AG08395 (cell line): ENCODE data around the gene PAX9.

Source experiments
- DNase-seq: peaks from one replicate; pipeline ENCODE4 v3.0.0; 2012; ENCODE audit warnings: mixed read lengths, low spot score

The PAX9 gene

DNA sequence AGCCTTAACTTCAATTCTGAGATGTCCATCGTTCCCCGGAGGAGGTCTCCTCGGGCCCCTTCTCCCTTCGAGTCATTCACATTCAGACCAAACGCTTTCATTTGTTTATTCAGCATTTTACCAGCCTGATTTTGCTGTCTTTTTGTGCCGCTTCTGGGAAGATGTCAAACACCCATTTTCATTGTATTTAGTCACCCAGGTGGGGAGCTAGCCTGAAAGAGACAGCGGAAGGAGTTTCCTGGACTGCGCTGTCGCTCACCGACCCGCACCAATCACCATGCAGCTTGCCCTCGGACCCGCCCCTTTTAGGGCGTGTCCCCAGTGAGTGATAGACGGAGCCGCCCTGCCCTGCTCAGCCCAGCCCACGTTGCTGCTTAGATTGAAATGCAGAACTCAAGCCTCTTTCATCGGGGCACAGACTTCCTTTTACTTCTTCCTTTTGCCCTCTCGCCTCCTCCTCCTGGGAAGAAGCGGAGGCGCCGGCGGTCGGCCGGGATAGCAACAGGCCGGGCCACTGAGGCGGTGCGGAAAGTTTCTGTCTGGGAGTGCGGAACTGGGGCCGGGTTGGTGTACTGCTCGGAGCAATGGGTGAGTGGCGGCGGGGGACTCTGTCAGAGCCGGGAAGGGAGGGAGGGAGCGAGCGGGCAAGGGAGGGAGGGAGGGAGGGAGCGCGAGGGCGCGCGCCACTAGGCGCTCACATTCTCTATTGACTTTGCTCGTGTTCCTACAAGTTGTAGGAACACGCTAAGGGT, at the start of gene PAX9:
Gene PAX9 (plus strand): TSS at position 355 of the 752 bp plus-strand sequence. CDS start 230 bp downstream, at position 585.
- peak; percentile 94 for DNase-seq

- DNase-seq = no peak
Measured at GRCh38 chr14:36617824-36618223, 43.8 kb upstream of the PAX9 start.

GRCh38 chr14:36618641-36619040, 43.0 kb upstream of the PAX9 start:
- DNase-seq = no peak

- no peak for DNase-seq
Measured at GRCh38 chr14:36619131-36619530, 42.5 kb upstream of the PAX9 start.

GRCh38 chr14:36619853-36620252, 41.8 kb upstream of the PAX9 start:
- DNase-seq = no peak

GRCh38 chr14:36625014-36625413, 36.6 kb upstream of the PAX9 start:
- no peak for DNase-seq

- DNase-seq = no peak
Measured at GRCh38 chr14:36625436-36625835, 36.2 kb upstream of the PAX9 start.

DNA sequence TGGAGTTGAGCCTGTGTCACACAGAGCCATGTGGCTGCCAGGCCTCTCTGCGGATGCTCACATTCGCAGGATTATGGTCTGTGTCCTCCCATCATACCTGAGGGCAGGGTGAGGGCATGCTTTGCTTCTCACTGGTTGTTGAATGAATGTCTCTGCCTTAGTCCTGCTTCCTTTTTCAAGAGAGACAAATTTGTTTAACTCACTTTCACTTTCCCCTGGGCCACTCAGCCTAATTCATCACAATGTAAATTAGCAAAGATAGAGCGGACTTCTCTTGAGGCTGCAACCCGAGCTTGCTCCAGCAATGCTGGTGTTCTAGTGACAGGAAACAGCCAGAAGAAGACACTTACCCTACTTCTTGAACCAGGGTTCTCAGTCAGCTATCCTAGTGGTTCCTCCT, 35.5 kb upstream of the PAX9 start:
- no peak for DNase-seq

DNA sequence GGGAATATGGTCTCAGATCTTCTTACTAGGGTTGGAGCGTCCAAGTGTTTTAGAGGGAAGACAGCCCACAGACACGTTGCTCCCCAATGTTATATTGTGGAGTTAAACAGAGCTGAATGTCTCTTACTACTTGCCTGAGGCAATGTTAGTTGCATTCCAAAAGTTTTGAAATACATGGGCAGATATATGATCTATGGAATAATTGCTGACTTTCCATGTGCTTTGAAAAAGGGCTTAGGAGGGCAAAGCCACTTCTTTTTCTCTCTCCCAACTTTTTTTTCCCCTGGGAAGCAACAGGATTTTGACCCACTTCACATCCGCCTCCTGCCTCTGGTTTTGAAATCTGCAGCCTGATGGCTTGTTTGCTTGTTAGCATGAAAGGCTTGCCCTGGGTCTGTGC, 33.7 kb upstream of the PAX9 start:
- DNase-seq = no peak

- no peak for DNase-seq
Measured at GRCh38 chr14:36633580-36633979, 28.1 kb upstream of the PAX9 start.

DNA sequence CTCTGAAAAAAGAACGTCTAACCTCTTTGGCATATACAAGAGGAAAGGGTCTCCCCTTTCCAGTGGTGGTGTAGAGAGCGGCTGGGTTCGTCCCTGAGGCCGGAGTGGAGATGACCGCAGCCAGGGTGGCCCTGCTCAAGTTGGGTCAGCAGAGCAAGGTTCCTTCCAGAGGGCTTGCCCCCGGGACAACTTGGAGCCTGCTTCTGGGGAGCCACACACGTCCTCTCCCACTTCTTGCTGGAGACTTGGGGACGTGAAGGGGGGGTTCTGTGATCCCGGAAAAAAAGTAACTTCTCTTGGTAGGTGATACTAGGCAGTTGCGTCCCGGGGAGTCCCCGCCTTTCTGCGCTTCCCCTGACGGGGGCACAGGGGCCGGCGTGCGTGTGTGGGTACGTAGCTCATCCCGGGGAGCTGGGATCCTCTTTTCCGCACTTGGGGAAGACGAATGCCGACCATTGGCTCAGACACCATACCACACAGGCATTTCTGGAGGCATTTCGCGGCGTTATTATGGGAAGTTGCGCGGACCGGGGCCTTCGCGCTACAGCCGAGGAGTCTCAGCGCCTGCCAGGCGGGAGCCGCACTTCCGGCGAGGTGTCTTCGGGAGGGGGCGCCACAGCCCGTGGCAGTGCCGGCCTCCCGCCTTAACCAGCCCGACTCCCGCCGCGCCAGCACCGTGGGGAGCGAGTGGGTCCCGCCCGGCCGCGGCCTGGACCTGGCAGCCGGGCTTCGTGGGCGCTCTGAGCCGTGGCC, 14.8 kb upstream of the PAX9 start:
- peak; percentile 38 for DNase-seq

- no peak for DNase-seq
Measured at GRCh38 chr14:36647417-36647823, 14.2 kb upstream of the PAX9 start.

GRCh38 chr14:36647824-36648753, 13.6 kb upstream of the PAX9 start:
- peak; percentile 56 for DNase-seq

DNA sequence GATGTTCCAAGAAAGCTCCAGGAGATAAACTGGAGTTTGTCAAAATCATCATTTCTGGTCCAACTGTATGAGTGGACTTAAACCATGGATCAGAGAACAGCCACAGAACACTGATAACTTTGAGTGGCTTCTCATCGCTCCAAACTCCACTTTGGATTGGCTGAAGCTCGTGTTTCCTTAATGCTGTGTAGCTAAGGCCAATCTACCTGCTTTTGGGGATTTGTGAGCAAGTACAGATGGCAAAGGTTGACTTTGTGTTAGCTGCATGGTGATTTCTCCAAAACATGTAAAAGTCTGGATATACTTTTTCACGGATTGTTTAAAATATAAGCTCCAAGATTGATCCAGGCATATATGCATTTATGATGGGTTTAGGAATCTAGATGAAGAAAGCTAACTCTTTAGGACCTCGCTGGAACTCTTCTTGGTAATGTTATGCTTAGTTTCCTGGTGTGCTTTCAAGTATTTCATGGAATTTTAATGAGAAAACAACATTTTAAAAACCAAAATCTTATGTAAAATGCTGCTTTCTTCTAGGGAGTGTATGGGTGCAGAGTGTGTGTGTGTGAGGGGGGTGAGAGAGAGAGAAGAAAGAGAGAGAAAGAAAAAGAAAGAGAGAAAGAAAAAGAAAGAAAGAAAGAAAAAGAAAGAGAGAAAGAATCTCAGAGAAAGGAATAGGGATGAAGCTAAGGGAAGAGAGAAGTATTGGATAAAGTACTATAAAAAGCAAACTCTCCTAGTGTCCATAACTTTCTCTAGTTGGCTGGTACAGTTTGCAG, 11.6 kb upstream of the PAX9 start:
- no peak for DNase-seq

DNA sequence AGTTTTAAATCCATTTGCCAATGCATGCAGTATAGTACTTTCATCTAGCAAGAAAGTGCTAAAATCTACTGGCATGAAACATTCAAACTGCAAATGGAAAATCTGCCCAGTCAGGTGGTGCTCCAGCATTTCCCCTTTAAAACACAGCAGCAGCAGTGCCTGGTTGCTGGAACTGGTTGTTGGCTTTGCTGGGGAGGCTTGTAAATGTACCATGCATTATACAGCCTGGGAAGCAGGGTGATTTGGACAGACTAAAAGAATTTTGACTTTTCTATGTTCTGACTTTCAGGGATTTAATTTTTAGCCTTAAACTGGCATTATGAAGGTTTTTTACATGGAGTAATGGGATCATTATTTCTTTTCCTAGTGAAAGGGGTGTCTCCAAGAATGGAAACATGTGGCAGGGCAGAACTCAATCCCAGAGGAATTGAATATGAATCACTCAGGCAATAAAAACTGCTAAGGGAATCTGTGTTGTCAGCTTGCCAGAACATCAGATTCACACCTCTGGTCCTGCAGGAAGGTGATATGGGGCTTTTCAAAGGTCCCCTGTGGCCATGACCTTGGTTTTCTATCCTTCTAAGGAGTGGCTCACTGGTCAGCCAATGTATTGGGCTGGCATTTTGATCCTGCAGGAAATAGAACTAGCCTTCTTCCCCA, 9.0 kb upstream of the PAX9 start:
- no peak for DNase-seq

DNA sequence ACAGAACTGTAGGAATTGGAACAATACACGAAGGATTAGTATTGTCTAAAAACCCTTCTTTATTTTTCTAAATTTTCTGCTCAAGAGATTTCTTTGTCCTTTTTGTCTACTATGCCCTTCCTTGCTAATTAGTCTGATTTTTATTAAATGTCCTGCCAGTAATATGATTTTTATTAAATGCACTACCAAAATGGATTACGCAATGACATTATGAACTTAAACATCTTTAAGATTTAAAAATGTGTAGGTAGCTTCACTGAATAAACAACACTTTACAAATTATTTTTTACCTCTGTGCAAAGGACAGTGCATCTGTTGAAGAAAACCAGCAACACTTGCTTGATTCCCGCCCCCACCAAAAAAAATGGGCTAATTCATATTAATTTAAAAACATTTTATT, 8.2 kb upstream of the PAX9 start:
- no peak for DNase-seq

GRCh38 chr14:36653962-36654793, 7.5 kb upstream of the PAX9 start:
- no peak for DNase-seq

- DNase-seq = no peak
Measured at GRCh38 chr14:36654794-36655381, 6.8 kb upstream of the PAX9 start.

GRCh38 chr14:36655571-36655962, 6.1 kb upstream of the PAX9 start:
- DNase-seq = no peak
